Endothelial cell of umbilical vein (primary cell): ENCODE results near the gene DYNC1LI2. TPM values are rescaled to one million over a fixed set of nuclear protein-coding genes. Genes with fewer than 3 reads are reported as not detected.

Source experiments
- BruUV-seq: library from RNA; stranded (reverse); fragments of 400-500 nt; replicated peaks from 2 replicates; lab custom pipeline; 2021; lab: Mats Ljungman, UMichigan
- CTCF ChIA-PET: fragments of 300-600, 350-600 bp; sonication (Branson Sonifier 250); formaldehyde crosslinking; loops from one replicate; lab custom pipeline; 2021; ENCODE audit warnings: antibody characterized with exemption, inconsistent platforms; lab: Charles Lee
- POLR2A ChIA-PET: fragments of 300-600, 350-600 bp; sonication (Branson Sonifier 250); formaldehyde crosslinking; loops from one replicate; lab custom pipeline; 2021; ENCODE audit warnings: antibody characterized with exemption, inconsistent platforms; lab: Charles Lee
- DNase-seq: peaks from one replicate; pipeline ENCODE4 v3.0.0-alpha.2; 2011; ENCODE audit warnings: low read depth, low spot score
- FAIRE-seq: peaks from 2 replicates; lab custom pipeline; 2011; peaks lifted over from hg19 to GRCh38; lab: Jason Lieb, UNC
- H2AFZ ChIP-seq: 2 replicates; pipeline ENCODE4 v1.6.0; 2012; ENCODE audit warnings: low read depth, low read length, control low read depth, inconsistent platforms
- H3K27ac ChIP-seq: 2 replicates; pipeline ENCODE4 v1.5.1; 2011; ENCODE audit warnings: low read depth, mild to moderate bottlenecking, control low read depth, low read length, moderate library complexity; ENCODE audit not compliant: insufficient read depth
- H3K27me3 ChIP-seq, 2 experiments: 2 replicates each; pipeline versions ENCODE4 v1.6.0 to v1.6.1; 2011; ENCODE audit warnings: low read length in 2 of 2, mixed read lengths in 1 of 2; ENCODE audit not compliant: control insufficient read depth in 2 of 2, insufficient read depth in 2 of 2
- H3K36me3 ChIP-seq, 2 experiments: 2 replicates in 1 of 2; 3 replicates in 1 of 2; pipeline ENCODE4 v1.5.1; 2011; ENCODE audit warnings: low read length in 2 of 2, mild to moderate bottlenecking in 1 of 2, moderate library complexity in 1 of 2; ENCODE audit not compliant: control insufficient read depth in 2 of 2, insufficient read depth in 2 of 2; ENCODE audit errors: extremely low read depth in 1 of 2
- H3K4me1 ChIP-seq: 3 replicates; pipeline ENCODE4 v1.5.1; 2011; ENCODE audit warnings: mild to moderate bottlenecking, low read length; ENCODE audit not compliant: control insufficient read depth, insufficient read depth; ENCODE audit errors: extremely low read depth
- H3K4me2 ChIP-seq: 2 replicates; pipeline ENCODE4 v1.6.1; 2011; ENCODE audit warnings: low read length, control low read depth, mixed read lengths; ENCODE audit not compliant: insufficient read depth
- H3K4me3 ChIP-seq, 3 experiments: fragments of 200-600 bp in 1 of 3; sonication (generic), shearing (Covaris generic) in 1 of 3; replicated peaks in 1 of 3; 2 replicates each; pipeline ENCODE4 v1.5.1; 2011 to 2016; ENCODE audit warnings: control low read depth in 3 of 3, low read length in 3 of 3, mild to moderate bottlenecking in 2 of 3, inconsistent platforms in 1 of 3, low read depth in 1 of 3, moderate library complexity in 1 of 3; ENCODE audit not compliant: insufficient read depth in 1 of 3
- H3K79me2 ChIP-seq: 2 replicates; pipeline ENCODE4 v1.6.0; 2012; ENCODE audit warnings: low read length, inconsistent platforms; ENCODE audit not compliant: control insufficient read depth, insufficient read depth
- H3K9ac ChIP-seq: replicated peaks from 2 replicates; pipeline ENCODE3; 2011; ENCODE audit warnings: low read length, control low read depth; ENCODE audit not compliant: insufficient read depth; ENCODE audit errors: extremely low read depth
- H3K9me1 ChIP-seq: replicated peaks from 3 replicates; pipeline ENCODE4 v1.6.0; 2011; ENCODE audit warnings: mild to moderate bottlenecking, low read length; ENCODE audit not compliant: control insufficient read depth, insufficient read depth; ENCODE audit errors: extremely low read depth
- H3K9me3 ChIP-seq: replicated peaks from 2 replicates; pipeline ENCODE4 v1.5.1; 2012; ENCODE audit warnings: low read length, inconsistent platforms; ENCODE audit not compliant: control insufficient read depth, insufficient read depth
- H4K20me1 ChIP-seq: replicated peaks from 2 replicates; pipeline ENCODE3; 2011; ENCODE audit warnings: mild to moderate bottlenecking, low read length; ENCODE audit not compliant: control insufficient read depth, insufficient read depth; ENCODE audit errors: extremely low read depth
- EZH2 ChIP-seq: IDR thresholded peaks from 2 replicates; pipeline ENCODE4 v1.6.1; 2012; ENCODE audit warnings: borderline replicate concordance, low read depth, mild to moderate bottlenecking, moderate library complexity, low read length, inconsistent platforms; ENCODE audit not compliant: severe bottlenecking
- FOS ChIP-seq: IDR thresholded peaks from 2 replicates; pipeline ENCODE4 v1.6.1; 2011; ENCODE audit warnings: mild to moderate bottlenecking, low read length, moderate library complexity, borderline replicate concordance; ENCODE audit not compliant: insufficient read depth
- GATA2 ChIP-seq: IDR thresholded peaks from 2 replicates; pipeline ENCODE4 v1.7.0; 2011; ENCODE audit warnings: low read depth, mild to moderate bottlenecking, moderate library complexity, mixed read lengths, low read length; ENCODE audit not compliant: insufficient read length, insufficient read depth
- JUN ChIP-seq: IDR thresholded peaks from 2 replicates; pipeline ENCODE4 v1.6.1; 2011; ENCODE audit warnings: borderline replicate concordance, low read depth; ENCODE audit not compliant: insufficient read length, insufficient read depth
- MYC ChIP-seq: IDR thresholded peaks from one replicate; pipeline ENCODE4 v1.6.1; 2011; ENCODE audit warnings: mild to moderate bottlenecking, low read depth, low read length
- POLR2A ChIP-seq: IDR thresholded peaks from 2 replicates; pipeline ENCODE4 v1.6.1; 2012; ENCODE audit warnings: low read depth, mild to moderate bottlenecking, control low read depth, low read length
- POLR2AphosphoS5 ChIP-seq: IDR thresholded peaks from 2 replicates; pipeline ENCODE4 v1.6.1; 2012; ENCODE audit warnings: low read depth, mild to moderate bottlenecking, control low read depth, low read length, moderate library complexity; ENCODE audit not compliant: insufficient read depth
- dilution Hi-C: fragments of 300-500 bp; cut with MboI; formaldehyde crosslinking; loops from one replicate; pipeline ENCODE4 v1.15.0; 2019; ENCODE audit warnings: low sequenced_read_pairs; ENCODE audit not compliant: extremely low pct_ligation_motif_present
- intact Hi-C: fragments of 100-400 bp; cut with micrococcal nuclease; formaldehyde crosslinking; loops from one replicate; pipeline ENCODE4 v1.10.0; 2022
- polyA plus RNA-seq, 4 experiments: library from polyadenylated mRNA; depleted of rRNA in 3 of 4; stranded (reverse) in 3 of 4; unstranded in 1 of 4; fragments of >200 nt; gene quantifications; 2 replicates each; pipeline versions ENCODE4 v1.2.1 to v1.2.3, GENCODE V29; 2011 to 2012; ENCODE audit warnings: missing spikeins in 1 of 4
- total RNA-seq: library from RNA; stranded (reverse); gene quantifications from 2 replicates; pipeline ENCODE4 v1.2.3, GENCODE V29; 2021
- TF ChIP-seq, protein P1 (sequence below): IDR thresholded peaks from 2 replicates; pipeline ENCODE4 v1.6.1; 2011; ENCODE audit not compliant: insufficient read depth, insufficient read length
- TF ChIP-seq, protein P2 (sequence below), 2 donors: IDR thresholded peaks; 1 replicate in 1 of 2; 2 replicates in 1 of 2; pipeline ENCODE4 v1.5.1; 2011; ENCODE audit warnings: low read length in 2 of 2, mild to moderate bottlenecking in 2 of 2, moderate library complexity in 2 of 2, control low read depth in 1 of 2, inconsistent platforms in 1 of 2, low read depth in 1 of 2; ENCODE audit not compliant: insufficient read depth in 1 of 2; ENCODE audit errors: extremely low read depth in 1 of 2

DYNC1LI2 gene
- total and polyA plus RNA-seq, 2 donors (not counting 3 experiments of a cell fraction or from before 2014, with no cell fraction given), result 110 to 159 TPM

DNA sequence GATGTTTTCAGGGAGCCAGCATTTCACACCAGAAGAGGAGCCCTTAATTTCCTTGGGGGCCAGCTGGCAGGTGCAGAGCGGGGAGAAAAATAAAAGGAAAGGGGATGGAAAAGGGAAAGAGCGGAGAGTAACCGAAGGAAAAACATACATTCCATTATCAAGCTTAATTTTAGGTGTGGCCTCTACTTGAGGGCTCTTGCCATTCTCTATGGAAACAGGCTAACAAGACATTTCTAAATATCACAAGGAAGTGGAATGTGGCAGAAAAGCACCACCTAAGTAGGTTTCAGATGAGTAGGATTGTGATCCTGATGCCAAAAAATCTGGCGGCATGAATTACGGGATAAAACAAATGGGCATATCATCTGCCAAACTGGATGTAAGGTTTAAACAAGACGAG lies 970 bp upstream of the DYNC1LI2 start:
- Histone ChIP-seq H3K4me2 (peak overlapping the region; percentile 90), H3K4me3 (peak overlapping the region in 1 of 3 experiments; percentile 30), H3K9ac (no peak overlapping the region)

More for the DNA sequence above, 970 bp upstream of the DYNC1LI2 start:
- no peak for DNase-seq
- H3K27ac ChIP-seq, result no peak overlapping the region
- no TSS peak for BruUV-seq
- intact Hi-C loops (loop anchor here (5.0 kb wide), 1 partner anchor 80 kb away; the partner anchor contains the start of gene NAE1), dilution Hi-C loops (no loop called here)
- POLR2A ChIA-PET, result interaction anchor here (1.1 kb wide), 1 partner anchor 11 kb away, joined by 4 read pairs; no protein-coding TSS in a partner anchor
- peaks cover 4 to 8% of the 10 kb centered on the region in 2 experiments for H3K27me3 ChIP-seq
- H3K4me1 ChIP-seq, result peaks cover 20% of the 10 kb centered on the region
- peaks cover 39% of the 10 kb centered on the region for H3K79me2 ChIP-seq
- no peak for FAIRE-seq
- CTCF ChIA-PET, result interaction anchor here (0.6 to 3.4 kb wide), 11 partner anchors 10 to 144 kb away, joined by 3 to 69 read pairs (median 6); partner anchors contain the start of genes NAE1 and TERB1
- peaks cover 3 to 11% of the 10 kb centered on the region in 2 experiments for H3K36me3 ChIP-seq
- H3K9me3 ChIP-seq, result no peaks in the 10 kb centered on the region
- TF ChIP-seq FOS (no peak), MYC (no peak), EZH2 (no peak), POLR2AphosphoS5 (no peak), POLR2A (no peak), GATA2 (no peak), JUN (no peak)
- TF ChIP-seq, protein P1, sequence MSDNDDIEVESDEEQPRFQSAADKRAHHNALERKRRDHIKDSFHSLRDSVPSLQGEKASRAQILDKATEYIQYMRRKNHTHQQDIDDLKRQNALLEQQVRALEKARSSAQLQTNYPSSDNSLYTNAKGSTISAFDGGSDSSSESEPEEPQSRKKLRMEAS, result no peak
- TF ChIP-seq, protein P2, sequence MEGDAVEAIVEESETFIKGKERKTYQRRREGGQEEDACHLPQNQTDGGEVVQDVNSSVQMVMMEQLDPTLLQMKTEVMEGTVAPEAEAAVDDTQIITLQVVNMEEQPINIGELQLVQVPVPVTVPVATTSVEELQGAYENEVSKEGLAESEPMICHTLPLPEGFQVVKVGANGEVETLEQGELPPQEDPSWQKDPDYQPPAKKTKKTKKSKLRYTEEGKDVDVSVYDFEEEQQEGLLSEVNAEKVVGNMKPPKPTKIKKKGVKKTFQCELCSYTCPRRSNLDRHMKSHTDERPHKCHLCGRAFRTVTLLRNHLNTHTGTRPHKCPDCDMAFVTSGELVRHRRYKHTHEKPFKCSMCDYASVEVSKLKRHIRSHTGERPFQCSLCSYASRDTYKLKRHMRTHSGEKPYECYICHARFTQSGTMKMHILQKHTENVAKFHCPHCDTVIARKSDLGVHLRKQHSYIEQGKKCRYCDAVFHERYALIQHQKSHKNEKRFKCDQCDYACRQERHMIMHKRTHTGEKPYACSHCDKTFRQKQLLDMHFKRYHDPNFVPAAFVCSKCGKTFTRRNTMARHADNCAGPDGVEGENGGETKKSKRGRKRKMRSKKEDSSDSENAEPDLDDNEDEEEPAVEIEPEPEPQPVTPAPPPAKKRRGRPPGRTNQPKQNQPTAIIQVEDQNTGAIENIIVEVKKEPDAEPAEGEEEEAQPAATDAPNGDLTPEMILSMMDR (IDR thresholded peaks at IDR 0.05; ENCODE audit: extremely low read depth in 1 of 2, insufficient read depth in 1 of 2, low read depth in 1 of 2, low read length in 2 of 2), result no peak
- peak overlapping the region; percentile 90 for H2AFZ ChIP-seq
- H4K20me1 ChIP-seq, result peaks cover 8% of the 10 kb centered on the region
- H3K9me1 ChIP-seq, result no peaks in the 10 kb centered on the region
